ENCODE data around the gene TAS2R30.

- TF ChIP-seq POLR2A (IDR thresholded peaks at IDR 0.05; ENCODE audit: low read length) (no peak), GATA1 (IDR thresholded peaks at IDR 0.05; ENCODE audit: low read depth, low read length) (no peak)
These were observed 28.9 kb downstream of the TAS2R30 start for GRCh38 chr12:11105546-11105945.
